A204.1 (cell line): ENCODE results near the gene TBC1D13.
"Not testable (repeated sequence)": the region's sequence is repeated elsewhere in the genome, so short reads cannot be mapped to it uniquely, and the experiment has no call there.

Source experiments
- FAIRE-seq: peaks from 2 replicates; lab custom pipeline; 2012; peaks lifted over from hg19 to GRCh38; lab: Jason Lieb, UNC

TBC1D13 gene

GRCh38 chr9:128847803-128848202, 60.8 kb downstream of the TBC1D13 start:
- no peak for FAIRE-seq

GRCh38 chr9:128851024-128851423, 64.0 kb downstream of the TBC1D13 start:
- not testable (repeated sequence) for FAIRE-seq

GRCh38 chr9:128851779-128852600, 64.9 kb downstream of the TBC1D13 start:
- peak; percentile 11 for FAIRE-seq

- FAIRE-seq: not testable (repeated sequence)
These were observed 65.6 kb downstream of the TBC1D13 start for GRCh38 chr9:128852646-128853045.

- FAIRE-seq: not testable (repeated sequence)
These were observed 67.4 kb downstream of the TBC1D13 start for GRCh38 chr9:128854454-128854853.

GRCh38 chr9:128858476-128858875, 71.4 kb downstream of the TBC1D13 start:
- not testable (repeated sequence) for FAIRE-seq
